GM11168 (cell line): ENCODE results near the gene SLC27A4.

Experiments
- in situ Hi-C: fragments of 300-500 bp; cut with MboI; formaldehyde crosslinking; loops from one replicate; pipeline ENCODE4 v1.12.0; 2022; ENCODE audit warnings: low sequenced_read_pairs; ENCODE audit not compliant: unreplicated experiment

Gene SLC27A4

GRCh38 chr9:128361296-128361985 lies 21.1 kb downstream of the SLC27A4 start:
- in situ Hi-C loops, result no loop called here

- in situ Hi-C loops, result no loop called here
These were observed 21.8 kb downstream of the SLC27A4 start for GRCh38 chr9:128361986-128362646.

- in situ Hi-C loops, result no loop called here
These were observed 22.4 kb downstream of the SLC27A4 start for GRCh38 chr9:128362774-128363173.

GRCh38 chr9:128365525-128365924 lies 25.2 kb downstream of the SLC27A4 start:
- in situ Hi-C loops, result no loop called here

- in situ Hi-C loops, result no loop called here
These were observed 28.8 kb downstream of the SLC27A4 start for GRCh38 chr9:128369024-128369706.

GRCh38 chr9:128370367-128370751 lies 30.0 kb downstream of the SLC27A4 start:
- in situ Hi-C loops, result no loop called here

- in situ Hi-C loops, result no loop called here
These were observed 30.7 kb downstream of the SLC27A4 start, which contains the start of gene URM1 for GRCh38 chr9:128370752-128371629. Gene URM1, plus strand, starts transcription at chr9:128371374. Its CDS starts 7 bp downstream, at chr9:128371381.

GRCh38 chr9:128371630-128372117 lies 31.3 kb downstream of the SLC27A4 start:
- in situ Hi-C loops, result no loop called here

- in situ Hi-C loops, result no loop called here
These were observed 31.9 kb downstream of the SLC27A4 start for GRCh38 chr9:128372188-128372641.

GRCh38 chr9:128372784-128373183 lies 32.5 kb downstream of the SLC27A4 start:
- in situ Hi-C loops, result no loop called here

- in situ Hi-C loops, result no loop called here
These were observed 33.9 kb downstream of the SLC27A4 start for GRCh38 chr9:128374221-128374675.

- in situ Hi-C loops, result no loop called here
These were observed 35.5 kb downstream of the SLC27A4 start for GRCh38 chr9:128375865-128376264.

- in situ Hi-C loops, result no loop called here
These were observed 41.9 kb downstream of the SLC27A4 start for GRCh38 chr9:128382261-128382660.

GRCh38 chr9:128383007-128383753 lies 42.9 kb downstream of the SLC27A4 start:
- in situ Hi-C loops, result no loop called here

GRCh38 chr9:128383791-128384190 lies 43.5 kb downstream of the SLC27A4 start:
- in situ Hi-C loops, result no loop called here

- in situ Hi-C loops, result no loop called here
These were observed 44.6 kb downstream of the SLC27A4 start for GRCh38 chr9:128384801-128385495.

GRCh38 chr9:128385496-128386460 lies 45.5 kb downstream of the SLC27A4 start:
- in situ Hi-C loops, result no loop called here

- in situ Hi-C loops, result no loop called here
These were observed 47.8 kb downstream of the SLC27A4 start for GRCh38 chr9:128388150-128388549.
